Panc1 (cell line): ENCODE data around the gene SUSD4. TPM values are rescaled to one million over a fixed set of nuclear protein-coding genes. Genes with fewer than 3 reads are reported as not detected.
"Not testable (repeated sequence)": the region's sequence is repeated elsewhere in the genome, so short reads cannot be mapped to it uniquely, and the experiment has no call there.

ENCODE experiments used
- ATAC-seq: fragments of 200-7000 bp; cut with Tn5 transposase; 2 replicates; pipeline ENCODE4 v1.9.1; 2020; ENCODE audit warnings: mild to moderate bottlenecking, moderate library complexity
- BruUV-seq: library from RNA; stranded (reverse); fragments of 400-500 nt; replicated peaks from 2 replicates; lab custom pipeline; 2021; lab: Mats Ljungman, UMichigan
- CTCF ChIA-PET: fragments of 300-600 bp; sonication (Branson Sonifier 250); formaldehyde crosslinking; loops from one replicate; lab custom pipeline; 2022; ENCODE audit warnings: antibody characterized with exemption; lab: Charles Lee
- POLR2A ChIA-PET: fragments of 300-600 bp; sonication (Branson Sonifier 250); formaldehyde crosslinking; loops from one replicate; lab custom pipeline; 2022; ENCODE audit warnings: antibody characterized with exemption; lab: Charles Lee
- DNase-seq: peaks from one replicate; pipeline ENCODE4 v3.0.0-alpha.2; 2010; ENCODE audit warnings: low read depth, low spot score
- H3K27ac ChIP-seq: 2 replicates; pipeline ENCODE4 v1.5.1; 2011; ENCODE audit warnings: mild to moderate bottlenecking, low read length, inconsistent platforms
- H3K27me3 ChIP-seq: fragments of 200-500 bp; sonication (Bioruptor generic); 2 replicates; pipeline ENCODE4 v1.6.0; 2014; ENCODE audit warnings: low read length, inconsistent platforms; ENCODE audit not compliant: control insufficient read depth, insufficient read depth
- H3K36me3 ChIP-seq: fragments of 200-500 bp; sonication (Bioruptor generic); 2 replicates; pipeline ENCODE4 v1.5.1; 2014; ENCODE audit warnings: inconsistent platforms, mild to moderate bottlenecking, low read length, moderate library complexity; ENCODE audit not compliant: control insufficient read depth, insufficient read depth
- H3K4me1 ChIP-seq: 2 replicates; pipeline ENCODE4 v1.5.1; 2011; ENCODE audit warnings: inconsistent platforms, mild to moderate bottlenecking, low read length, moderate library complexity; ENCODE audit not compliant: control insufficient read depth, insufficient read depth
- H3K4me3 ChIP-seq, 2 experiments: 2 replicates each; pipeline ENCODE4 v1.5.1; 2011 to 2012; ENCODE audit warnings: low read depth in 2 of 2, low read length in 2 of 2, mild to moderate bottlenecking in 2 of 2, inconsistent platforms in 1 of 2, moderate library complexity in 1 of 2
- H3K9me3 ChIP-seq: fragments of 200-500 bp; sonication (Bioruptor generic); 2 replicates; pipeline ENCODE4 v1.5.1; 2014; ENCODE audit warnings: low read depth, mild to moderate bottlenecking, inconsistent platforms, low read length, moderate library complexity; ENCODE audit not compliant: control insufficient read depth, insufficient read depth
- CTCF ChIP-seq: fragments of 450-650 bp; IDR thresholded peaks from 2 replicates; pipeline ENCODE4 v1.5.1; 2017; ENCODE audit warnings: mild to moderate bottlenecking
- POLR2AphosphoS5 ChIP-seq: IDR thresholded peaks from 2 replicates; pipeline ENCODE4 v1.6.1; 2012; ENCODE audit warnings: mild to moderate bottlenecking, low read depth, low read length, moderate library complexity
- REST ChIP-seq, 2 experiments: IDR thresholded peaks; 2 replicates each; pipeline ENCODE4 v1.6.1; 2011 to 2012; ENCODE audit warnings: low read depth in 2 of 2, control low read depth in 1 of 2, low read length in 1 of 2, mild to moderate bottlenecking in 1 of 2, moderate library complexity in 1 of 2; ENCODE audit not compliant: insufficient read depth in 1 of 2
- SIN3A ChIP-seq: IDR thresholded peaks from 2 replicates; pipeline ENCODE4 v1.6.1; 2012; ENCODE audit warnings: low read depth, mild to moderate bottlenecking, low read length, moderate library complexity, borderline replicate concordance; ENCODE audit not compliant: insufficient read depth
- TCF7L2 ChIP-seq: IDR thresholded peaks from 2 replicates; pipeline ENCODE4 v1.6.1; 2011; ENCODE audit warnings: mild to moderate bottlenecking, low read depth, low read length, inconsistent platforms
- in situ Hi-C: cut with HindIII; loops from 2 replicates; pipeline ENCODE4 v1.10.0; 2016; ENCODE audit warnings: low sequenced_read_pairs, low pct_unique_long_range_greater_than_20kb
- intact Hi-C: fragments of 100-400 bp; cut with micrococcal nuclease; formaldehyde crosslinking; loops from one replicate; pipeline ENCODE4 v1.10.0; 2022; ENCODE audit not compliant: unreplicated experiment
- total RNA-seq: library from RNA; stranded (reverse); gene quantifications from one replicate; pipeline ENCODE4 v1.2.1, GENCODE V29; 2021; ENCODE audit not compliant: unreplicated experiment

Gene SUSD4
- total RNA-seq, 1 experiment from 2014 or later: 0.28 TPM

- CTCF ChIA-PET: interaction anchor here (0.6 kb wide), 1 partner anchor 185 kb away, joined by 7 read pairs; no protein-coding TSS in a partner anchor
- ATAC-seq: no peak
These were observed 110.1 kb downstream of the SUSD4 start for GRCh38 chr1:223253916-223254315.

GRCh38 chr1:223251387-223251786 is 112.6 kb downstream of the SUSD4 start:
- H3K36me3 ChIP-seq, in situ Hi-C loops, POLR2A ChIA-PET, H3K27ac ChIP-seq, BruUV-seq, H3K27me3 ChIP-seq, H3K4me1 ChIP-seq, ATAC-seq, intact Hi-C loops, H3K4me3 ChIP-seq, DNase-seq, H3K9me3 ChIP-seq: not testable (repeated sequence)
- CTCF ChIA-PET: interaction anchor here (1.2 kb wide), 1 partner anchor 117 kb away, joined by 4 read pairs; no protein-coding TSS in a partner anchor

More at GRCh38 chr1:223253916-223254315, 110.1 kb downstream of the SUSD4 start:
- Histone ChIP-seq H3K27ac (no peak overlapping the region), H3K4me1 (no peaks in the 10 kb centered on the region), H3K9me3 (no peaks in the 10 kb centered on the region), H3K4me3 (no peak overlapping the region), H3K27me3 (peaks cover 10% of the 10 kb centered on the region), H3K36me3 (no peaks in the 10 kb centered on the region)
- in situ Hi-C loops (no loop called here), intact Hi-C loops (no loop called here)
- BruUV-seq: no TSS peak
- TF ChIP-seq TCF7L2 (no peak), SIN3A (no peak), POLR2AphosphoS5 (no peak), REST (IDR thresholded peaks at IDR 0.05; ENCODE audit: insufficient read depth in 1 of 2, low read depth in 2 of 2, low read length in 1 of 2) (no peak), CTCF (no peak)
- DNase-seq: no peak
- POLR2A ChIA-PET: no interaction called here

- CTCF ChIA-PET: interaction anchor here (1.2 kb wide), 1 partner anchor 117 kb away, joined by 4 read pairs; no protein-coding TSS in a partner anchor
These were observed 113.4 kb downstream of the SUSD4 start for GRCh38 chr1:223250632-223251015.

More at GRCh38 chr1:223250632-223251015, 113.4 kb downstream of the SUSD4 start:
- Histone ChIP-seq H3K4me3 (no peak overlapping the region), H3K27ac (no peak overlapping the region), H3K9me3 (no peaks in the 10 kb centered on the region), H3K27me3 (peaks cover 8% of the 10 kb centered on the region), H3K36me3 (no peaks in the 10 kb centered on the region), H3K4me1 (no peaks in the 10 kb centered on the region)
- POLR2A ChIA-PET: no interaction called here
- intact Hi-C loops: no loop called here
- TF ChIP-seq TCF7L2 (no peak), REST (IDR thresholded peaks at IDR 0.05; ENCODE audit: insufficient read depth in 1 of 2, low read depth in 2 of 2, low read length in 1 of 2) (no peak), CTCF (no peak), POLR2AphosphoS5 (no peak), SIN3A (no peak)
- no peak for DNase-seq
- no peak for ATAC-seq
- no TSS peak for BruUV-seq
- in situ Hi-C loops: no loop called here
